Lower leg skin (tissue), 3 donors: ENCODE results near the gene NSL1.

ENCODE experiments used
- CTCF ChIP-seq, 3 donors: fragments of 450-650 bp; IDR thresholded peaks; one replicate each; pipeline ENCODE4 v1.5.1; 2016; ENCODE audit warnings: antibody characterized with exemption in 3 of 3, mild to moderate bottlenecking in 3 of 3, moderate library complexity in 2 of 3
- POLR2A ChIP-seq, 2 donors: fragments of 450-650 bp; IDR thresholded peaks; one replicate each; pipeline ENCODE4 v1.6.1; 2016 to 2017; ENCODE audit warnings: antibody characterized with exemption in 2 of 2, mild to moderate bottlenecking in 1 of 2, moderate library complexity in 1 of 2

- TF ChIP-seq CTCF (IDR thresholded peaks at IDR 0.05) (no peak), POLR2A (IDR thresholded peaks at IDR 0.05) (no peak)
These were observed 92.4 kb downstream of the NSL1 start for GRCh38 chr1:212699104-212699624.
